GM12873 (cell line): ENCODE data around the gene HDAC4.

Experiments
- TF ChIP-seq, protein P1 (sequence below): IDR thresholded peaks from 2 replicates; pipeline ENCODE4 v1.5.1; 2012; ENCODE audit warnings: low read depth, mild to moderate bottlenecking, moderate library complexity, low read length, control low read depth; ENCODE audit not compliant: insufficient read depth; ENCODE audit errors: missing control alignments

HDAC4 gene

DNA sequence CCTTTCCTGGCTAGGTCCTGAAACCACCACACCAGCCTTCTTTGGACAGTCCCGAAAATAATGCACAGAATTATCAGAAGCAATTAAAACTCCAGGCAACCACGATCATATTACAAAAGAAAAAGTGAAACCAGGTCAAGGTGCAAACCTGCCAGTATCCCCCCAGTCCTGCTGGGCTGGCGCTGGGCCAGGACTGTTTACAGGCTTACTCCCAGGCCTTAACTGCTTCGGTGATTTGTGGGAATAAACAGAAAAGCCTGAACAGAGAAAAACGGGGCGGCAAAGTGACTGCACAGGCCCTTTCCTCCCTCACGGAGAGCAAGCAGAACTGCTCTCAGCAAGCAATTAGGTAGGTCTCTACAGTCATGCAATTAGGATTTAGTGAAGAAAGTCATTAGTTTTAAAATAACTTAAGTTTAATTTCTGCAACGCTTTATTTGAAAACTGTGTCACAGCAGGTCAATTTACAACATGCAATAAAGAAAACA, 1.3 kb downstream of the HDAC4 start:
- TF ChIP-seq, protein P1, sequence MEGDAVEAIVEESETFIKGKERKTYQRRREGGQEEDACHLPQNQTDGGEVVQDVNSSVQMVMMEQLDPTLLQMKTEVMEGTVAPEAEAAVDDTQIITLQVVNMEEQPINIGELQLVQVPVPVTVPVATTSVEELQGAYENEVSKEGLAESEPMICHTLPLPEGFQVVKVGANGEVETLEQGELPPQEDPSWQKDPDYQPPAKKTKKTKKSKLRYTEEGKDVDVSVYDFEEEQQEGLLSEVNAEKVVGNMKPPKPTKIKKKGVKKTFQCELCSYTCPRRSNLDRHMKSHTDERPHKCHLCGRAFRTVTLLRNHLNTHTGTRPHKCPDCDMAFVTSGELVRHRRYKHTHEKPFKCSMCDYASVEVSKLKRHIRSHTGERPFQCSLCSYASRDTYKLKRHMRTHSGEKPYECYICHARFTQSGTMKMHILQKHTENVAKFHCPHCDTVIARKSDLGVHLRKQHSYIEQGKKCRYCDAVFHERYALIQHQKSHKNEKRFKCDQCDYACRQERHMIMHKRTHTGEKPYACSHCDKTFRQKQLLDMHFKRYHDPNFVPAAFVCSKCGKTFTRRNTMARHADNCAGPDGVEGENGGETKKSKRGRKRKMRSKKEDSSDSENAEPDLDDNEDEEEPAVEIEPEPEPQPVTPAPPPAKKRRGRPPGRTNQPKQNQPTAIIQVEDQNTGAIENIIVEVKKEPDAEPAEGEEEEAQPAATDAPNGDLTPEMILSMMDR: no peak

DNA sequence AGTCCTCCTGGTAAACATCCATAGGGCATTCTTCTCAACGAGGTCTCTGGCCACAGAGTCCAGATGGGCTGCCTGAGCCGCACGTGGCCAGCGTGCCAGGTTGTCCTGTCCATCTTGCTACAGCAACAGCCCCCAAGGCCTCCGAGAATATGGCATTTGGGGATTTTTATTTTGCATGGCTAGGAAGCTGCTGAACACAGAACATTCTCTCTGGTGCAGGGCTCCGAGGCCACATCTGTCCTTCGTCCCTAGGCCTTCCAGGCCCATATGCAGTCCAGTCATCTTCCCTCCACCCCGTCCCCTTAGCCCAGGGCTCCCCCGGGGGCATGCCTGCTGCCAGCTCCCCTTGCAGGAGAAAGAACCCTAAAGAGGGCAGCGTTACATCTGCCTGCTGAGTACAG, 2.3 kb downstream of the HDAC4 start:
- TF ChIP-seq, protein P1: no peak

DNA sequence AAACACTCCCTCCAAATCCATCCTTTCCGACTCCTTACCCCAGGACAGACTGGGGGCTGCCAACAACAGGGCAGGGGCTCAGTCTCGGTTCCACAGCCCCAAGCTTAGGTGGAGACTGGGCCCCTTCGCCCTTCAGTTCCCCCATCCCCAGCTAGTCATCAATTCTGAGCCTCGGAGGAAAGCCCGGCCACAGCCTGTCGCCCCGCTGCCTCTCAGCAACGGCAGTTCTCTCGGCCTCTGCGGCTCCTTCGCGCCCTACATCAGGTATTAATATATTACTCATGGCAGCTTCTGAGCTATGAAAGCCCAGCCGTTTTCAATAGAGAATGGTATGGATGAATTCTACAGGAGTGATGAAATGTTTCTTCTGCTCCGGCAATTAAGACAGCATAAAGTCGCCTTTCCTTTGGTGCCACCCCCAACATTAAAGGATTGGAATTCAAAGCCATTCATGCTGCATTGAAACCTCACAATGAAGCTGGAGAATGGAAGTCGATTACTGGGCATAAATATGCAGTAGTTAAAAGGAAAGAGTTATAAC, 2.8 kb downstream of the HDAC4 start:
- TF ChIP-seq, protein P1: no peak

DNA sequence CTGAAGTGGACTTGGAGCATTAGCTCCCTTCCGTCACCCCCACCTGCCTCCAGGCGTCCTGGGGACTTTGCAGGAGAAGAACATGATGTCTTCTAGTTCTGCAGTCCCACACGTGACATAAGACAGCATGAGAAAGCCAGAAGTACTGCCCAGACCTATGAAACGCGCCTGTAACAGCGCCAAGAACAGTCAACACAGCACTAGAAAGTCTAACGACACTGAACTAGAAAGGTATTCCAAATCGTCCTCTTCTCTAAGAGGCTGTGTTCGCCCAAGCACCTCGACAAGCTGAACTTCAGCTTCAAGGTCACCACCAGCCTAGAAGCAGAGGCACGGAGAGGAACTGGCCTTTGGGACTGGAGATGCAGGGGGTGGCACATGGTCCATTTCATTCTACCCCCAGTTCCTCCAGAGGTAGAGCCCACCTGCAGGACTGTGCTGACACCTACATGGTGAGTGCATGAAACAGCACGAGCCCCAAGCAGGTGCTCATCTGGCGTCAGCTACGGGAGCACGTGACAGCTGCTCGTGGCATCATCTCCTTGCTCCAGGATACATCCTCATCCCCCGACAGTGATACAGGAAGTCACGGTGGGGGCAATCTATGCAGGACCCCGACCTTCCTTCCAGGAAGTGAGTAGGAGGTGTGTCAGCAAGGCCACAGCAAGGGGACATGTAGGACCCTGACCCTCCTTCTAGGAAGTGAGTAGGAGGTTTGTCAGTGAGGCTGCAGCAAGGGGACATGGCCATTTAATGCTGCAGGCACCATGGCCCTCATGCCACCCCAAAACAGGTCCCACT, 3.7 kb downstream of the HDAC4 start:
- TF ChIP-seq, protein P1: peak; percentile 51

DNA sequence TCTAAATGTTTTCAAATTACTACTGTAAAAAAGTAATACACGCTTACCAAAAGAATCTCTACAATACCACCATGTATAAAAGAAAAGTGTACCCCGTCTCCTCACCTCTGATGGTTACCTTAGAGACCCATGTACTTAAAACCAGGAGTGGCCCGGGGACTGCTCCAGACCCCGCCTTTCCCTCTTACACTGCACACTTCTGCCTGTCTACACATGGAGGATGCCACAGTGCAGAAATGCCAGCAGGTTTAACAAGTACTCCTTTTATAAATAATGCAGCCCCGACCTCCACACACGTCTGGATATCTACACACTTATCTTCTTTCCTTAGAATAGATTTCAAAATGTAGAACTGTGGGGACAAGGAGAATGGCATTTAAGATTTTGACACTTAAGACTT, 5.3 kb downstream of the HDAC4 start:
- TF ChIP-seq, protein P1: no peak

DNA sequence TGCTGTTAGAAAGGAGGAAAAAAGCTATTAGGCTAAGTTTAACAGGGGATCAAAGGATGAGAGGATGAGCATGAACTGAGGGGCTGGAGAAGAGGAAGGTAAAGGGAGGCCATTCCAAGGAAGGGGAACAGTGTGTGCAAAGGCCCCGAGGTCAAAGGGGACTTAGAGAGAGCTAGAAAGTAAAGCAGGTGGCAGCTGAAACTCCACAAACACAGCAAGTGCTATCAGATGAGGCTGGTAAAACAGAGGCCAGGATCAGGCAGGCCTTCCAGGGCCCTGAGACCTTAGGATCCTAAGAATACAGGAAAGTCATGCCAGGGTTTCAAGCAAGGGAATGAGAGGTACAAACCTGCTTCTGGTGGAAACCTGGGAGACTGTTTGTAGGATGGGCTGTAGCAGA, 5.8 kb downstream of the HDAC4 start:
- TF ChIP-seq, protein P1: no peak

DNA sequence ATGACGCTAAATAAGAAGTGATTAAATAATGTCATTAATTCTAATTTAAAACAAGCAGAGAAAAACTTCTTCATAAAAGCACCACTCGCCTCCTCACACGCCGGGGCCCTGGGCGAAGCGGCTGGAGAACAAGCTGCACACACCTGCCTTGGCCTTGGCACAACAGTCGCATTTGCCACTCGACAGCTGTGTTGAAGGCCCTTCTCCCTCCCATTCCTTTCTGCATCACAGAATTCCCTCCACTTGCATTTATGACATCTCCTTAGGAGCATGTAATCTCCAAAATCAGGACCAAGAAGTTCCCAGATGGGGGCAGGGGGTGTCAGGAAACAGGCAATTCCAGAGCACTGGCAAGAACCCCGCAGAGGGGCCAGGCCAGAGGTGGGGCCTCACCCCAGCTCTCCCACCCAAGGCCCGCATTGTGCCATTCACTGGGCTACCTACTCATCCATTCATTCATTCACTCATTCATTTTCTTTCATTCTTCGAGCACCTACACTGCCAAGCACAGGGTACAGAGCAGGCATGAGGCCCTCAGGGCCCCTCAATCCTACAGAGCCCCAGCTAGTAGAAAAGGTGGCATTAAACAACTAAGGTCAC, 6.4 kb downstream of the HDAC4 start:
- TF ChIP-seq, protein P1: no peak
